Lung (tissue), 12 donors: ENCODE results near the gene PLEKHH3. TPM values are rescaled to one million over a fixed set of nuclear protein-coding genes. Genes with fewer than 3 reads are reported as not detected.
"Not testable (repeated sequence)": the region's sequence is repeated elsewhere in the genome, so short reads cannot be mapped to it uniquely, and the experiment has no call there.

Source experiments
- ATAC-seq: fragments of 200-7000 bp; cut with Tn5 transposase; one replicate; pipeline ENCODE4 v1.9.1; 2020; ENCODE audit warnings: moderate number of reproducible peaks; ENCODE audit not compliant: insufficient read depth, low FRiP score
- DNase-seq, 3 donors: peaks; one replicate each; pipeline ENCODE4 v3.0.0-alpha.2; 2013 to 2017
- H3K27ac ChIP-seq, 2 donors: one replicate each; pipeline ENCODE4 v1.5.1; 2013; ENCODE audit warnings: mild to moderate bottlenecking in 2 of 2, moderate library complexity in 2 of 2, control low read depth in 1 of 2, inconsistent platforms in 1 of 2, low read depth in 1 of 2, low read length in 1 of 2
- H3K27me3 ChIP-seq, 3 donors: one replicate each; pipeline ENCODE4 v1.5.1; 2013; ENCODE audit warnings: low read length in 2 of 3; ENCODE audit not compliant: control insufficient read depth in 3 of 3, insufficient read depth in 3 of 3
- H3K36me3 ChIP-seq, 4 donors: one replicate each; pipeline ENCODE4 v1.5.1; 2013; ENCODE audit warnings: low read length in 4 of 4, mild to moderate bottlenecking in 1 of 4, moderate library complexity in 1 of 4; ENCODE audit not compliant: control insufficient read depth in 4 of 4, insufficient read depth in 4 of 4
- H3K4me1 ChIP-seq, 5 donors: one replicate each; pipeline ENCODE4 v1.5.1; 2013; ENCODE audit warnings: low read length in 5 of 5, mild to moderate bottlenecking in 2 of 5, moderate library complexity in 1 of 5; ENCODE audit not compliant: control insufficient read depth in 5 of 5, insufficient read depth in 5 of 5
- H3K4me3 ChIP-seq: one replicate; pipeline ENCODE4 v1.5.1; 2013; ENCODE audit warnings: mild to moderate bottlenecking, control low read depth, moderate library complexity
- H3K9ac ChIP-seq, 2 donors: one replicate each; pipeline ENCODE4 v1.5.1; 2013; ENCODE audit warnings: low read length in 2 of 2, control low read depth in 1 of 2; ENCODE audit not compliant: insufficient read depth in 1 of 2
- H3K9me3 ChIP-seq, 4 donors: one replicate each; pipeline ENCODE4 v1.5.1; 2013; ENCODE audit warnings: low read length in 3 of 4, mild to moderate bottlenecking in 1 of 4, moderate library complexity in 1 of 4; ENCODE audit not compliant: control insufficient read depth in 4 of 4, insufficient read depth in 3 of 4
- WGBS, 2 donors: extraction: QIAGEN DNeasy Blood & Tissue Kit; methylation state at CpG; one replicate each; pipeline ENCODE4 v1.1.7; 2013; 5-methylcytosine and 5-hydroxymethylcytosine counted together
- polyA plus RNA-seq, 2 donors: library from polyadenylated mRNA; stranded (reverse); fragments of 200-250 nt; gene quantifications; one replicate each; pipeline ENCODE4 v1.2.1, GENCODE V29; 2013
- total RNA-seq, 2 donors: library from RNA; depleted of rRNA in 1 of 2; stranded (reverse); fragments of >200 nt in 1 of 2; gene quantifications; one replicate each; pipeline ENCODE4 v1.2.1, GENCODE V29; 2014 to 2021
- TF ChIP-seq, protein P1 (sequence below): IDR thresholded peaks from 2 replicates; pipeline ENCODE4 v1.5.1; 2012; ENCODE audit warnings: mild to moderate bottlenecking; ENCODE audit errors: control extremely low read depth, extremely low read depth
- donor health status: control.
- donor health status: control.
- donor health status: Bipolar disorder and iron deficiency.
- donor health status: healthy.
- donor health status: DM: yes; HTN: yes; CAD: no.

Gene PLEKHH3
- total and polyA plus RNA-seq, 4 donors = 21.2 to 30.2 (median 22.9) TPM

DNA sequence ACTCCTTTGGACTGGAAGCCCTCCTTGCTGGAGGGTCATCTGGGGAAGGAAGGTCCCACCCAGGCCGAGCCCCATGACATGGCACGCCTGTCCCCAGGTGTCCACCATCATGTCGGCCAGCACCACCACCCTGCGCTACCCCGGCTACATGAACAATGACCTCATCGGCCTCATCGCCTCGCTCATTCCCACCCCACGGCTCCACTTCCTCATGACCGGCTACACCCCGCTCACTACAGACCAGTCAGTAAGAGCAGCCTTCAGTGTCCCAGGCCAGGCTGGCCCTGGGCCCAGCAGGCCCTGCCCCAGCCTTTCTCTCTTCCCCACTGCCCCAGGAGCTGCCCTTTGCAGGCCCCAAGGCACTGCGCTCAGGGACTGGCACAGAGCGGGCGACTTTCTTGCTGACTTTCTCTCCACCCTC lies 11.2 kb downstream of the PLEKHH3 start:
- Histone ChIP-seq H3K4me1 (peaks cover 0 to 16% (median 7%) of the 10 kb centered on the region in 5 donors), H3K27me3 (no peaks in the 10 kb centered on the region), H3K36me3 (peaks cover 2 to 37% (median 27%) of the 10 kb centered on the region in 4 donors), H3K27ac (no peak overlapping the region), H3K4me3 (no peak overlapping the region), H3K9ac (no peak overlapping the region), H3K9me3 (no peaks in the 10 kb centered on the region)
- 87% methylated on average over 14 of the region's 14 CpGs for WGBS, 2 donors
- ATAC-seq = no peak
- TF ChIP-seq, protein P1, sequence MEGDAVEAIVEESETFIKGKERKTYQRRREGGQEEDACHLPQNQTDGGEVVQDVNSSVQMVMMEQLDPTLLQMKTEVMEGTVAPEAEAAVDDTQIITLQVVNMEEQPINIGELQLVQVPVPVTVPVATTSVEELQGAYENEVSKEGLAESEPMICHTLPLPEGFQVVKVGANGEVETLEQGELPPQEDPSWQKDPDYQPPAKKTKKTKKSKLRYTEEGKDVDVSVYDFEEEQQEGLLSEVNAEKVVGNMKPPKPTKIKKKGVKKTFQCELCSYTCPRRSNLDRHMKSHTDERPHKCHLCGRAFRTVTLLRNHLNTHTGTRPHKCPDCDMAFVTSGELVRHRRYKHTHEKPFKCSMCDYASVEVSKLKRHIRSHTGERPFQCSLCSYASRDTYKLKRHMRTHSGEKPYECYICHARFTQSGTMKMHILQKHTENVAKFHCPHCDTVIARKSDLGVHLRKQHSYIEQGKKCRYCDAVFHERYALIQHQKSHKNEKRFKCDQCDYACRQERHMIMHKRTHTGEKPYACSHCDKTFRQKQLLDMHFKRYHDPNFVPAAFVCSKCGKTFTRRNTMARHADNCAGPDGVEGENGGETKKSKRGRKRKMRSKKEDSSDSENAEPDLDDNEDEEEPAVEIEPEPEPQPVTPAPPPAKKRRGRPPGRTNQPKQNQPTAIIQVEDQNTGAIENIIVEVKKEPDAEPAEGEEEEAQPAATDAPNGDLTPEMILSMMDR = no peak
- DNase-seq = no peak

DNA sequence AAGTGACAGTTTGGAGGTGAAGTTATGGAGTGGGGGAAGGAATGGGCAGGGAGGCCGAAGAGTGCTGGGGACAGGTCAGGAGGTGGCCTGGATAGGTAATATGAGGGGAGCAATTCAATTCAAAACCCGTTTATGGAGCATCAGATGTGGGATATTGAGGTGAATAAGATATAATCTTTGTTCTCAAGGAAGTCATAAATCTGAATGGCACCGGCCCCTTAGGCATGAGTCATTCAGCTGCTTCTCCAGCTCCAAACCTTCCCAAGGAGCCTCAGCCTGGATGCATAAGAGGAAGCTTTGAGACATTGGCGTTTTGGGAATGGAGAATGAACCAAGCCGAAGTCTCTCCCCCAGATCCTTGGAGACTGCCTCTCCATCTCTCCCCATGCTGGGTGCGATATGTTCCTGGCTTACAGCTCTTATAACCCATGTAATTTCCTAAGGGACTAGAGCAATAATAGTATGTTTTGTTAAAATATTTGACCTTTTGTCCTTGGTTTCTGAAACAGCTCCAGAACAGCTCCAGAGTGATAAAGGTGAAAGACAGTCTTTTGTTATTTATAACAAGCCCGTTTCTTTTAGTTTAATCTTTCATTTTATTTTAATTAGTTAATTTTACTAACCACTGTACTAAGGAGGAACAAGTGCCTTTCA lies 16.0 kb downstream of the PLEKHH3 start:
- no peaks in the 10 kb centered on the region for H3K27me3 ChIP-seq
- 65 to 71% methylated on average over 7 of the region's 7 CpGs for WGBS, 2 donors
- ATAC-seq (no peak), DNase-seq (no peak)
- H3K4me3 ChIP-seq = no peak overlapping the region
- no peak overlapping the region for H3K27ac ChIP-seq
- peak overlapping the region in 1 of 2 donors; percentile 29 for H3K9ac ChIP-seq
- TF ChIP-seq, protein P1 = no peak
- H3K4me1 ChIP-seq = peaks cover 0 to 8% (median 3%) of the 10 kb centered on the region in 5 donors
- no peaks in the 10 kb centered on the region for H3K9me3 ChIP-seq
- peaks cover 2 to 22% (median 6%) of the 10 kb centered on the region in 4 donors for H3K36me3 ChIP-seq

DNA sequence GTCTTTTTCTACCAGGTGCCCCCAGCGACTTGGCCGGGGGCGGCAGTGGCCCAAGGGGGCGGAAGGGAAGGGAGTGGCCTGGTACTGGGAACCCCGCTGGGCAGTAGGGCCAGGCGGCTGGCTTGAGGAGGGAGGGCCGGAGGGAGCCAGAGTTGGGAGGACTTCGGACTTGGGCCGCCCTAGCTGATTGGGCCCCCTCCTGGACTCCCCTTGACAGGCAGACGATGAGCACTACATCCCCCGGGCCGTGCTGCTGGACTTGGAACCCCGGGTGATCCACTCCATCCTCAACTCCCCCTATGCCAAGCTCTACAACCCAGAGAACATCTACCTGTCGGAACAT lies 16.9 kb downstream of the PLEKHH3 start:
- WGBS, 2 donors = 69 to 100% methylated on average over 1 to 3 of the region's 14 CpGs
- Histone ChIP-seq H3K27ac (peak overlapping the region in 1 of 2 donors; percentile 73), H3K36me3 (peaks cover 0 to 20% (median 4%) of the 10 kb centered on the region in 4 donors)
- ATAC-seq, H3K9me3 ChIP-seq, H3K9ac ChIP-seq, H3K4me3 ChIP-seq, DNase-seq, H3K27me3 ChIP-seq, H3K4me1 ChIP-seq: not testable (repeated sequence)

DNA sequence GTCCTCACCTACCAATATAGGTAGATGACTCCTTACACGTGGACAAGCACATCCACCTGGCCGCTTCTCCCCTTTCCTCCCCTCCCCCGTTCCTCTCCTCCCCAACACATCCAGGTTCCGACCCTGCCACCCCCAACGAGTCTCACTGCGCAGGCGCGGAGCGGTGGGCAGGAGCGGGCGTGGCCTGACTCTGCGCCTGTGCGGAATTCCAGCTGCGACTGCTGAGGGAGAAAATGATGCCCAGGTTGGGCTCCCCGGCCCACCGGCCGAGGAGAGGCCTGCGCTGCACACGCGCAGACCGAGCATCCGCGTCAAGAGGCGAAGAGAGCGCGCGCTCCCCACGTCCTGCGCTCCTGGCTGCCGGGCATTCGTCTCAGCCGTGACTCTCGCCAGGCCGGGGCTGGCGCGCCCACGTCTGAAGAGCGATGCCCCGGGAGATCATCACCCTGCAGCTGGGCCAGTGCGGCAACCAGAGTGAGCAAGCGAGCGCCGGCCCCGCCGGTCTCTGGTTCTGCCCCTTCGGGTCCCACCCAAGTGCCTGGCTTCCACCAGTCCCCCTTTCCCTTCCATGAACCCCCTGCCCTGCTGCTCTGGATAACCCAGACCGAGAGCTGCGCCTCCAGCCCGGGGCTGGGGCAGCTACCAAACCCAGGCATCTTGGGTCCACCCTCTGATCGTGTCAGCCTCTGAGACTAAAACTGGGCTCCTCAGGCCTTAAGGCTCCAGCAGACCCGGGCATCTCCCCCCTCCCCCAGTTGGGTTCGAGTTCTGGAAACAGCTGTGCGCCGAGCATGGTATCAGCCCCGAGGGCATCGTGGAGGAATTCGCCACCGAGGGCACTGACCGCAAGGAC lies 17.5 kb downstream of the PLEKHH3 start, which contains the start of gene TUBG2:
Gene TUBG2, plus strand, starts transcription at position 206 of the 853 bp plus-strand sequence. Its CDS starts 220 bp downstream, at position 426.
- TF ChIP-seq, protein P1 = no peak
- no peaks in the 10 kb centered on the region for H3K9me3 ChIP-seq

More for the DNA sequence above, 17.5 kb downstream of the PLEKHH3 start, which contains the start of gene TUBG2:
- Histone ChIP-seq H3K9ac (peak within 1 kb of the TSS in 1 of 2 donors; percentile 94), H3K27ac (peak within 1 kb of the TSS; percentile 73 to 79), H3K36me3 (peaks cover 0 to 18% (median 4%) of the 10 kb centered on the region in 4 donors), H3K4me3 (peak within 1 kb of the TSS; percentile 64), H3K4me1 (peaks cover 0 to 10% (median 4%) of the 10 kb centered on the region in 5 donors), H3K27me3 (no peaks in the 10 kb centered on the region)
- 3 to 4% methylated on average over 49 to 56 of the region's 59 CpGs for WGBS, 2 donors
- peak; percentile 90 for ATAC-seq
- DNase-seq = peak; percentile 94 to 95 (median 94)
